ENCODE data around the gene KDSR.

DNA sequence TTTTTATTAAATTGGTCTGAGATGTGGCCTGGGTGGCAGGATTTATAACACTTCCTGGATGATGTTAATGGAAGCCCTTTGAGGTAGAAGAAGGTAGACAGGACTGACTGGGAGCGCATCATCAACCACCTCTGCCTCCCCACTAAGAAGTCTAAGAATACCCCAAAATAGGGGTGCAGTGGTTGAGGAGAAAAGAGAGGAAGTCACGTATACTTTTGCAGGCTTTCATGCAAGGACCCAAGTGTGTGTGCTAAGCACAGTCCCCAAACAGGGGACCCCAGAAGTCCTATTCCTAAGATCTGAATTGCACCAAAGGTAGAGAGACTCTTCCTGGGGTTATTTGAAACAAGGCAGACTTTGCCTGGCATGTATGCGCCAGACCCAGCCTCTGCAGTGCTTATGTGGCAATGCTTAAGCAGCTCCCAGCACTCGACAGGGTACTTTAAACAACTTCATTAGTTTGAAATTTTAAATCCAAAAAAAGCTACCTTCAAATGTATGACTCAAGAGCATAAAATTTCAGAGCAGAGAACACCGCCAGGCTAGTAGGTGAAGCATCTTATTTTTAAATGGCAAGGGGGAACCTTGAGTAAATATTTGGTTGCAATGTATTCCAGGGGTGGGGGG, 82.7 kb downstream of the KDSR start:
- TF ChIP-seq CTCF (IDR thresholded peaks at IDR 0.05) (no peak), POLR2AphosphoS5 (IDR thresholded peaks at IDR 0.05; ENCODE audit: low read depth, low read length) (no peak), REST (IDR thresholded peaks at IDR 0.05; ENCODE audit: insufficient read depth in 1 of 2, low read depth in 2 of 2, low read length in 1 of 2) (no peak)
